Loucy (cell line): Measurements from ENCODE around the gene SLC6A5.
A peak's percentile ranks its signal among the peaks of the same experiment; 100 is the strongest.

ENCODE experiments used
- H2AFZ ChIP-seq: fragments of 200-600 bp; sonication (generic); 2 replicates; pipeline ENCODE4 v1.6.0; 2016; ENCODE audit warnings: antibody characterized with exemption, mild to moderate bottlenecking, low read length, moderate library complexity
- H3F3A ChIP-seq: fragments of 200-600 bp; 2 replicates; pipeline ENCODE4 v1.6.0; 2016; ENCODE audit warnings: antibody characterized with exemption, low read depth, mild to moderate bottlenecking
- H3K27me3 ChIP-seq: fragments of 200-600 bp; sonication (generic); 2 replicates; pipeline ENCODE4 v1.6.1; 2014; ENCODE audit warnings: low read length, mild to moderate bottlenecking; ENCODE audit not compliant: insufficient read depth, poor library complexity, severe bottlenecking
- H3K36me3 ChIP-seq: fragments of 200-600 bp; sonication (generic); 2 replicates; pipeline ENCODE4 v1.6.1; 2016; ENCODE audit warnings: low read length; ENCODE audit not compliant: insufficient read depth
- H3K4me1 ChIP-seq: fragments of 200-600 bp; sonication (generic); 2 replicates; pipeline ENCODE4 v1.5.1; 2014; ENCODE audit warnings: low read length, mild to moderate bottlenecking; ENCODE audit not compliant: insufficient read depth, poor library complexity, severe bottlenecking
- H3K4me2 ChIP-seq: fragments of 200-600 bp; sonication (generic); 2 replicates; pipeline ENCODE4 v1.6.0; 2014; ENCODE audit warnings: antibody characterized with exemption, low read length, low read depth, mild to moderate bottlenecking; ENCODE audit not compliant: poor library complexity, severe bottlenecking
- H3K4me3 ChIP-seq: fragments of 200-600 bp; sonication (generic); 2 replicates; pipeline ENCODE4 v1.5.1; 2014; ENCODE audit warnings: low read length, mild to moderate bottlenecking, mixed read lengths; ENCODE audit not compliant: poor library complexity, severe bottlenecking
- H3K79me2 ChIP-seq: fragments of 200-600 bp; sonication (generic); 2 replicates; pipeline ENCODE4 v1.6.1; 2014; ENCODE audit warnings: low read length; ENCODE audit not compliant: insufficient read depth
- H3K9ac ChIP-seq: fragments of 200-600 bp; sonication (generic); 2 replicates; pipeline ENCODE4 v1.6.0; 2014; ENCODE audit warnings: mild to moderate bottlenecking, low read depth, low read length, moderate library complexity; ENCODE audit not compliant: poor library complexity, severe bottlenecking
- H3K9me2 ChIP-seq: fragments of 200-600 bp; sonication (generic); replicated peaks from 2 replicates; pipeline ENCODE4 v1.6.1; 2016; ENCODE audit warnings: low read depth, low read length, mixed read lengths
- H3K9me3 ChIP-seq: fragments of 200-600 bp; sonication (generic); 2 replicates; pipeline ENCODE4 v1.6.1; 2014; ENCODE audit warnings: mild to moderate bottlenecking, antibody characterized with exemption, low read length, low read depth; ENCODE audit not compliant: insufficient read depth
- H4K20me1 ChIP-seq: fragments of 200-600 bp; sonication (generic); 2 replicates; pipeline ENCODE4 v1.6.0; 2014; ENCODE audit warnings: antibody characterized with exemption, low read length, mild to moderate bottlenecking; ENCODE audit not compliant: insufficient read depth, poor library complexity, severe bottlenecking
- CTCF ChIP-seq: fragments of 200-600 bp; sonication (generic); conservative IDR thresholded peaks from 2 replicates; pipeline ENCODE4 v1.5.1; 2014; ENCODE audit warnings: mild to moderate bottlenecking, antibody characterized with exemption, low read length
- EZH2phosphoT487 ChIP-seq: fragments of 200-600 bp; IDR thresholded peaks from 2 replicates; pipeline ENCODE4 v1.6.1; 2018; ENCODE audit warnings: antibody characterized with exemption, mild to moderate bottlenecking, moderate library complexity, borderline replicate concordance

SLC6A5 gene

DNA sequence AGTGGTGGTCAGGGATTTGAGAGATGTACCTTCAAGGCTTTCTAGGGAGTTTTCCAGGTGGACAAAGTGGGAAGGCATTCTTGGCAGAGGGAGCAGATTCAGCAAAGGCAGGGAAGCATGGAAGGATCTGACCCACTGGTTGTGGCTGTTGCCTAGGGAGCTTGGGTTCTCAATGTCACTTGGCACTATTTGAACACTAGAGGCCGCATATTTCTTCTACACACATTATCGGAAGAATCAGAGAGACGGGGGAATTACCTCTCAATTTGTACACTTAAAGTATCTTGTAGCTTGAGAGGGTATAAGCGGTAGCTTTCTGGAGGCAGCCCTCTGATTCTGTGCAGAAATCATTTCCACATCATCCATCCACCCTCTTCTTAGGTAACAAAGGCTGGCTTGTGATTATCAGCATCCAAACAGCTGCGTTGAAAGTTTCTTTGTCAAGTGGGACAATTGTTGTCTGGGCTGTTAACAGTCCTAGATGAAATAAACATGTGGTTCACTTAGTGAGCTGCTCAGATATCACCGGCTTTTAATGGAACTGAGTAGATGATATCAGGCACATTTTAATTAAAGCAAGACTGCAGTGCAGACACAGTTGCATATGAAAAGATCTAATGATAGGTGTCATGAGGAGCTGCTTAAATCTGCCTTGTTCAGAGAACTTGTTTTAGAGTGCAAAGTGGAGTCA, 72.6 kb downstream of the SLC6A5 start:
- Histone ChIP-seq H3K9me2 (no peaks in the 10 kb centered on the region), H3K4me1 (no peaks in the 10 kb centered on the region), H3K4me2 (no peak overlapping the region), H4K20me1 (no peaks in the 10 kb centered on the region), H3F3A (no peaks in the 10 kb centered on the region), H3K27me3 (no peaks in the 10 kb centered on the region), H3K9me3 (no peaks in the 10 kb centered on the region), H3K79me2 (no peaks in the 10 kb centered on the region), H3K9ac (no peak overlapping the region), H3K4me3 (no peak overlapping the region), H3K36me3 (no peaks in the 10 kb centered on the region), H2AFZ (no peak overlapping the region)
- no peak for TF ChIP-seq EZH2phosphoT487

DNA sequence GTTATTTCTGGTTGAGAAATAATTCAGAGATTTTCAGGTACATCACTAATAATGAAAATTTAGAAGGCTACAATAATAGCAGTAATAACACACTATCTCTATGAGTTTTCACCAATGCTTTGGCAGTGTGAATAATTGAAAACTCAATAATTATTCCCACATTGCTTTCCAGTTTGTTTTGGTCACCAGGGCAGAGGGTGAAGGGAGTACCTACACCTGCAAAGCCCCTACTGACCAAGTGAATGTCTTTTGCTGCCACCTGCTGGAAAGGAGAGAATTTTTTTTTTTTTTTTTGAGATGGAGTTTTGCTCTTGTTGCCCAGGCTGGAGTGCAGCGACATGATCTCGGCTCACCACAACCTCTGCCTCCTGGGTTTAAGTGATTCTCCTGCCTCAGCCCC, 73.2 kb downstream of the SLC6A5 start:
- Histone ChIP-seq H3K27me3 (no peaks in the 10 kb centered on the region), H3K9ac (no peak overlapping the region), H3K36me3 (no peaks in the 10 kb centered on the region), H3K4me2 (no peak overlapping the region), H4K20me1 (no peaks in the 10 kb centered on the region), H3K9me2 (no peaks in the 10 kb centered on the region), H3K79me2 (no peaks in the 10 kb centered on the region), H3K4me3 (no peak overlapping the region), H2AFZ (no peak overlapping the region), H3K4me1 (no peaks in the 10 kb centered on the region), H3K9me3 (no peaks in the 10 kb centered on the region), H3F3A (no peaks in the 10 kb centered on the region)
- peak; percentile 52 for TF ChIP-seq CTCF
- no peak for TF ChIP-seq EZH2phosphoT487

- Histone ChIP-seq H3K36me3 (no peaks in the 10 kb centered on the region), H3F3A (no peaks in the 10 kb centered on the region), H3K4me1 (no peaks in the 10 kb centered on the region), H3K4me3 (no peak overlapping the region), H3K9ac (no peak overlapping the region), H3K79me2 (no peaks in the 10 kb centered on the region), H3K4me2 (no peak overlapping the region), H2AFZ (no peak overlapping the region), H3K9me3 (no peaks in the 10 kb centered on the region), H3K9me2 (no peaks in the 10 kb centered on the region), H3K27me3 (no peaks in the 10 kb centered on the region), H4K20me1 (no peaks in the 10 kb centered on the region)
- no peak for TF ChIP-seq EZH2phosphoT487
- no peak for TF ChIP-seq CTCF
Measured at GRCh38 chr11:20676658-20677057, 77.2 kb downstream of the SLC6A5 start.

GRCh38 chr11:20688761-20689160, 89.4 kb downstream of the SLC6A5 start:
- no peaks in the 10 kb centered on the region for H3K9me3 ChIP-seq
- no peak overlapping the region for H3K9ac ChIP-seq
- no peak overlapping the region for H3K4me3 ChIP-seq
- no peaks in the 10 kb centered on the region for H3F3A ChIP-seq
- H3K9me2 ChIP-seq, result no peaks in the 10 kb centered on the region
- no peaks in the 10 kb centered on the region for H3K27me3 ChIP-seq
- no peaks in the 10 kb centered on the region for H3K36me3 ChIP-seq
- H2AFZ ChIP-seq, result no peak overlapping the region
- H3K4me2 ChIP-seq, result no peak overlapping the region
- H3K79me2 ChIP-seq, result no peaks in the 10 kb centered on the region
- no peaks in the 10 kb centered on the region for H4K20me1 ChIP-seq
- H3K4me1 ChIP-seq, result no peaks in the 10 kb centered on the region
- TF ChIP-seq CTCF (no peak), EZH2phosphoT487 (no peak)
